Measurements from ENCODE around the gene RNLS.

Gene RNLS

DNA sequence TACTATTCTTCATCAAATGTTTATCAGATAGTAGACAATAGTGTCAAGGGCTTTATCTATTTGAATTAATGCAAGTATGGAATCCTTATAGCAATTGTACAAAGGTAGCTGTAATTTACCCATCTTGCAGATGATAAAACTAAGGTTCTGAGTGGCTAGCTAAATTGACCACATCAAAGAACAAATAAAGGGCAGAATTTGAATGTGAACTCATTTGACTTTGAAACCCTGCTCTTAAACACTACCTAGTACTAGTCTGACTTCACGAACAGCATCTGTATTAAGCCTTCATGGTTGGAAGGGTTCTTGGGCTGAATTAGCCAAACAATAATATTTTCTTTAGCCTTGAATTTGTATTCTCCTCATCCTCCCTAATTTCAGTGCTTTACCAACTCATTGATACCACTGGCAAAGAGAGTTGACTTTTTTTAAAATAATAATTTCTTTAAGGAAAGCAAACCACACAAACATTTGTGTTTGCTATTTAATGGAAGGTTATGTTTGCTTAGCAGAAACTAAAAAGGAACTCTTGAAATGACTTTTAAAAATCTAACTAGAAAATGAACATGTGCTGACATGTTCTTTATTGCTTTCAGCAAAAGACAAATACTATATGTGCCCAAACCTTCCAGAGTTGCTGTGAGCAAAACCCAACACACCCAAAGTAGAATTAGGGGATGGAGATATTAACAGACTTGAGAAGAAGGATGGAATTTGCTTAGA lies 322.6 kb downstream of the RNLS start:
- DNase-seq (ENCODE audit: low spot score): no peak
- in situ Hi-C loops (cut with MboI; ENCODE audit: low sequenced_read_pairs, unreplicated experiment): loop anchor here (25.0 kb wide), 1 partner anchor 398 kb away; the partner anchor contains the start of genes KLLN and PTEN
- no peak for TF ChIP-seq CTCF (IDR thresholded peaks at IDR 0.05; ENCODE audit: borderline replicate concordance, control extremely low read depth, extremely low read depth, insufficient read depth, missing control alignments)

- no peak for TF ChIP-seq CTCF (IDR thresholded peaks at IDR 0.05; ENCODE audit: borderline replicate concordance, control extremely low read depth, extremely low read depth, insufficient read depth, missing control alignments)
- DNase-seq (ENCODE audit: low spot score): no peak
- in situ Hi-C loops (cut with MboI; ENCODE audit: low sequenced_read_pairs, unreplicated experiment): loop anchor here (25.0 kb wide), 1 partner anchor 397 kb away; the partner anchor contains the start of genes KLLN and PTEN
These were observed 323.7 kb downstream of the RNLS start for GRCh38 chr10:88259381-88259780.

- no peak for TF ChIP-seq CTCF (IDR thresholded peaks at IDR 0.05; ENCODE audit: borderline replicate concordance, control extremely low read depth, extremely low read depth, insufficient read depth, missing control alignments)
- DNase-seq (ENCODE audit: low spot score): no peak
- in situ Hi-C loops (cut with MboI; ENCODE audit: low sequenced_read_pairs, unreplicated experiment): loop anchor here (25.0 kb wide), 1 partner anchor 395 kb away; the partner anchor contains the start of genes KLLN and PTEN
These were observed 326.2 kb downstream of the RNLS start for GRCh38 chr10:88256886-88257285.

GRCh38 chr10:88256013-88256680 lies 327.0 kb downstream of the RNLS start:
- no peak for DNase-seq (ENCODE audit: low spot score)
- TF ChIP-seq CTCF (IDR thresholded peaks at IDR 0.05; ENCODE audit: borderline replicate concordance, control extremely low read depth, extremely low read depth, insufficient read depth, missing control alignments): no peak
- in situ Hi-C loops (cut with MboI; ENCODE audit: low sequenced_read_pairs, unreplicated experiment): loop anchor here (25.0 kb wide), 1 partner anchor 394 kb away; the partner anchor contains the start of genes KLLN and PTEN

DNA sequence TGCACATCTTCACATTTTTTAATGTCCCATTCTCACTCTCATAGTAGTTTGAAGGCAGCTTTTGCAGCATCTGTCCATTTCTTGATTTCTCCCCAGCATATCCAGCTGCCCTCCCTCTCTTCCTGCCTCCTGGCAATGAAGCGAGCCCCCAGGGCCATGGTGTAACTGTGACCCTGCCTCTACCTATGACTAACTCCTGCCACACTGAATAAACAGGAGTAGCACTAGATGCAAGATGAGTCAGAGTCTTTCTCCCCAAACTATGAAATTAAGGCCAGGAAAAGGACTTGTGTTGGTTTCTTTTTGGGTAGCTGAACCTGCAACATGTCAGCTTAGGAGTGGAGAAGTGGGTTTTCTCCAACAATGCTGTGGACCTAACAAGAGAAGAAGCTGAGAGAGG lies 329.0 kb downstream of the RNLS start:
- in situ Hi-C loops (cut with MboI; ENCODE audit: low sequenced_read_pairs, unreplicated experiment): loop anchor here (25.0 kb wide), 1 partner anchor 392 kb away; the partner anchor contains the start of genes KLLN and PTEN
- TF ChIP-seq CTCF (IDR thresholded peaks at IDR 0.05; ENCODE audit: borderline replicate concordance, control extremely low read depth, extremely low read depth, insufficient read depth, missing control alignments): no peak
- DNase-seq (ENCODE audit: low spot score): no peak

GRCh38 chr10:88253622-88254021 lies 329.5 kb downstream of the RNLS start:
- no peak for TF ChIP-seq CTCF (IDR thresholded peaks at IDR 0.05; ENCODE audit: borderline replicate concordance, control extremely low read depth, extremely low read depth, insufficient read depth, missing control alignments)
- in situ Hi-C loops (cut with MboI; ENCODE audit: low sequenced_read_pairs, unreplicated experiment): loop anchor here (25.0 kb wide), 1 partner anchor 391 kb away; the partner anchor contains the start of genes KLLN and PTEN
- no peak for DNase-seq (ENCODE audit: low spot score)
